GM21528 (cell line): Measurements from ENCODE around the gene C1orf53.
A peak's percentile ranks its signal among the peaks of the same experiment; 100 is the strongest.
"Not testable (repeated sequence)": the region's sequence is repeated elsewhere in the genome, so short reads cannot be mapped to it uniquely, and the experiment has no call there.

ENCODE experiments used
- ATAC-seq: cut with Tn5 transposase; IDR thresholded peaks from one replicate; pipeline ENCODE4 v1.9.1; 2021; ENCODE audit warnings: mild to moderate bottlenecking, moderate library complexity; ENCODE audit not compliant: unreplicated experiment, low FRiP score

C1orf53 gene

GRCh38 chr1:197920414-197921117, 18.1 kb downstream of the C1orf53 start:
- no peak for ATAC-seq

- no peak for ATAC-seq
Measured at GRCh38 chr1:197921235-197922069, 19.0 kb downstream of the C1orf53 start.

GRCh38 chr1:197922070-197922390, 19.6 kb downstream of the C1orf53 start:
- ATAC-seq, result no peak

GRCh38 chr1:197923038-197923437, 20.6 kb downstream of the C1orf53 start:
- ATAC-seq, result no peak

- peak; percentile 63 for ATAC-seq
Measured at GRCh38 chr1:197924516-197925123, 22.2 kb downstream of the C1orf53 start.

- no peak for ATAC-seq
Measured at GRCh38 chr1:197927908-197928665, 25.7 kb downstream of the C1orf53 start.

- peak; percentile 52 for ATAC-seq
Measured at GRCh38 chr1:197928849-197929336, 26.5 kb downstream of the C1orf53 start.

GRCh38 chr1:197933016-197933415, 30.6 kb downstream of the C1orf53 start:
- no peak for ATAC-seq

GRCh38 chr1:197933647-197934046, 31.2 kb downstream of the C1orf53 start:
- no peak for ATAC-seq

- no peak for ATAC-seq
Measured at GRCh38 chr1:197937381-197937780, 35.0 kb downstream of the C1orf53 start.

- ATAC-seq, result no peak
Measured at GRCh38 chr1:197937892-197938291, 35.5 kb downstream of the C1orf53 start.

GRCh38 chr1:197939159-197939980, 36.9 kb downstream of the C1orf53 start:
- ATAC-seq, result not testable (repeated sequence)

GRCh38 chr1:197942042-197942441, 39.6 kb downstream of the C1orf53 start:
- no peak for ATAC-seq

- ATAC-seq, result no peak
Measured at GRCh38 chr1:197944485-197944884, 42.1 kb downstream of the C1orf53 start.

- ATAC-seq, result no peak
Measured at GRCh38 chr1:197948926-197949899, 46.8 kb downstream of the C1orf53 start.

- ATAC-seq, result no peak
Measured at GRCh38 chr1:197951089-197951488, 48.7 kb downstream of the C1orf53 start.

GRCh38 chr1:197951617-197952175, 49.3 kb downstream of the C1orf53 start:
- no peak for ATAC-seq

- not testable (repeated sequence) for ATAC-seq
Measured at GRCh38 chr1:197953472-197953871, 51.0 kb downstream of the C1orf53 start.
